ENCODE results near the gene ME2.
A peak's percentile ranks its signal among the peaks of the same experiment; 100 is the strongest.
"Not testable (repeated sequence)": the region's sequence is repeated elsewhere in the genome, so short reads cannot be mapped to it uniquely, and the experiment has no call there.

ME2 gene

DNA sequence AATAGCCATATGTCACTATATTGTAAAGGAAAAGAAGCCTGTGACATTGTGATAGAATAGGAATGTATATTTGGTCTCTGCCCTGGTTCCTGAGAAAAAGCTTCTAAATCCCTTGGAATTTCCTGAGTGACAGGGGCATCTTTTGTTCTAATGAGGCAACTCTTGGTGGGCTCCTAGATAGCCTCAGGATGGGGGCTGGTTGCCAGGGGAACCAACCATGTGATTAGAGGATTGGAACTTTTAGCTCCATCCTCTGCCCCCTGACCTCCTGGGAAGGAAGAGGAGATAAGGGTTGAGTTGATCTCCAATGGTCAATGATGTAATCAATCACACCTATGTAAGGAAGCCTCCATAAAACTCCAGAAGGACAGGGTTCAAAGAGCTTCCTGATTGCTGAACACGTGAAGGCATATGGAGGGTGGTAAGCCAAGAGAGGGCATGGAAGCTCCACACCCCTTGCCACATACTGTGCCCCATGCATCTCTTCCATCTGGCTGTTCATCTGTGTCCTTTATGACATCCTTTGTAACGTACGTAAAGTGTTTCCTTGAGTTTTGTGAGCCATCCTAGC, 2.9 kb upstream of the ME2 start:
- TF ChIP-seq ZFX (IDR thresholded peaks at IDR 0.05) (no peak), CTCF (conservative IDR thresholded peaks at IDR 0.05) (no peak)
- H3K27ac ChIP-seq, result no peak overlapping the region

DNA sequence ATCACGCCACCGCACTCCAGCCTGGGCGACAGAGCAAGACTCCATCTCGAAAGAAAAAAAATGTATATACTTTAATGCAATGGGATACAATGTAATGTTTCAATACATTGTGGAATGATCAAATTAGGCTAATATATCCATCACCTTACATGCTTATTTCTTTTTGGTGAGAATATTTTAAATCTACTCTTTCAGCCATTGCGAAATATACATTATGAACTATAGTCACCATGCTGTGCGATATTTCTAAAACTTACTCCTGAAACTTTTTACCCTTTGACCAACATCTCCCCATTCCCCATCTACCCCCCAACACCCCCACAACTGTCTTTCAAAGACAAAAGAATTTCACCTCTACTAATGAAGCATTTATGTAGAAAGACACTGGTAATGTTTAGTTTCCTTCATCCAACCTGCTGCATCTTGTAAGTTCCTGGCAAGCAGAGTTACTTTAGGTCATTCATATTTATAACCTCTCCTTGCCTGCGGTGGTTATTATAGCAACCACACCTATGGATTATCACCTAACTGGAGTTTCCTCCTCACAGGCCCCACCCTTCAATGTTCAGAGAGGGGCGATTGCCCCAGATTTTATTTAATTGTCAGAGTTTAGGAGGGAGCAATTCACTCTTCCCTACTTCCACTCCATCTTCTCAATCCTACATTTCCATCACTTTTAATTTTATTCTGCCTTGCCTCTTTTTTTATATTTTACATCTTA, 1.2 kb upstream of the ME2 start:
- no peak for TF ChIP-seq CTCF (conservative IDR thresholded peaks at IDR 0.05)
- TF ChIP-seq ZFX (IDR thresholded peaks at IDR 0.05), result no peak
- H3K27ac ChIP-seq, result no peak overlapping the region

DNA sequence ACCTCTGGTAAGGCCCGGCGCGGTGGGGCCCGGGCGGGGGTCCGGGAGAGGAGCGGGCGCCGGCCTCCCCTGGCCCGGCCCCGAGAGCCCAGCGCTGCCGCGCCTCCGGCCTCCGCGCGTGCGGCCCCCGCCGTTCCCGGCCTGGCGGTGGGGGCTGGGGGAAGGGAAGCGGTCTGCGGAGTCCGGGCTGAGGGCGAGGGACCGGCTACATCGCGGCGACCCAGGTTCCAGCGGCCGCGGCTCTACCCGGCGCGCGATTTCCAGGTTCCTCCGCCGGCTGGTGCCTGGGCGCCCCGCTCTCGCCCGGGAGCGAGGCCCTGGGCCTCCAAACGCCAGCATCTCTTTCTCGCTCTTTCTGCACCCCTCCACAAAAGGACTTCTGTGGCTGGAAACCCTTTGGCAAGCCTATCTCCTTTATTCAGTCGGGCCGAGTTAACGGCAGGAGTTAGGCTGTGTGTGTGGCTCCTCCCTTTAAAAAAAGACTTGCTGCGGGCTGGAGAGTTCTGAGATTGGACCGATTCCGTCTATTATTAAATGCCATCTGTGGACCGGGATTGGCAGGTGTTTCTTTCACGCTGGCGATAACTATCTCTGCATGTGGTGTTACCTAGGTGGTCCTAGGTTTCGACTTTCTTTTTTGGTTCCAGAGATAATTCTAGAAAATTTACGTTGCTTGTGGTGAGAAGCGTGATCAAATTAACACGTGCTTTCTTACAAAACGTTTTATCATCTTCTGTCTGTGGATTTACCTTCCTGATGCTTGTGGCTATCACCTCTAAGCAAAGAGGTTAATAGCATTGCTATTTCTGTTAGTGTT, 592 bp downstream of the ME2 start:
- peak; percentile 89 for TF ChIP-seq ZFX (IDR thresholded peaks at IDR 0.05)
- TF ChIP-seq CTCF (conservative IDR thresholded peaks at IDR 0.05), result no peak
- H3K27ac ChIP-seq, result peak overlapping the region; percentile 79

DNA sequence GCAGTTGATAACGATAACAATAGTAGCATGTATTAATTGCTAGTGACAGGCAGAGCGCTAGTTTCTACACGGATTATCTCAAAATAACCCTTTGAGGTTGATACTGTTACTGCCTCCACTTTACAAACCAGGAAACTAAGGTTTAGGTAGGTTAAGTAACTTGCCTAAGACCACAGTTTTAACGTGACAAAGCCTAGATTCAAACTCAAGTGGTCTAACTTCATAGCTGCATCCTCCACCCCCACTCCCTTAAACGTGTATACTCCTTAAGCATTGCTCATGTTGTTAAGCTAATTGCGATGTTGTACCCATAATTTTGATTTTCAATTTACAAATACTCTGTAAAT, 1.2 kb downstream of the ME2 start:
- TF ChIP-seq ZFX (IDR thresholded peaks at IDR 0.05), result no peak
- no peak for TF ChIP-seq CTCF (conservative IDR thresholded peaks at IDR 0.05)
- H3K27ac ChIP-seq, result no peak overlapping the region

DNA sequence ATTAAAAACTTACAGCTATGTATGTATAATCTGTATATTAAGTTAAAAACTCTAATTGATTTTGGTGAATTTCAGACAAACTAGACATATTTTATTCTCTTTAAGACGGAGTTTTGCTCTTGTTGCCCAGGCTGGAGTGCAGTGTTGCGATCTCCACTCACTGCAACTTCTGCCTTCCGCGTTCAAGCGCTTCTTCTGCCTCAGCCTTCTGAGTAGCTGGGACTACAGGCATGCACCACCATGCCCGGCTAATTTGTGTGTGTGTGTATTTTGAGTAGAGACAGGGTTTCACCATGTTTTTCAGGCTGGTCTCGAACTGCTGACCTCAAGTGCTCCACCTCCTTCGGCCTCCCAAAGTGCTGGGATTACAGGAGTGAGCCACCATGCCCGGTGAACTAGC, 2.0 kb downstream of the ME2 start:
- not testable (repeated sequence) for H3K27ac ChIP-seq

GRCh38 chr18:50886929-50887328, 8.0 kb downstream of the ME2 start:
- no peak overlapping the region for H3K27ac ChIP-seq
- TF ChIP-seq CTCF (conservative IDR thresholded peaks at IDR 0.05) (no peak), ZFX (IDR thresholded peaks at IDR 0.05) (no peak)

DNA sequence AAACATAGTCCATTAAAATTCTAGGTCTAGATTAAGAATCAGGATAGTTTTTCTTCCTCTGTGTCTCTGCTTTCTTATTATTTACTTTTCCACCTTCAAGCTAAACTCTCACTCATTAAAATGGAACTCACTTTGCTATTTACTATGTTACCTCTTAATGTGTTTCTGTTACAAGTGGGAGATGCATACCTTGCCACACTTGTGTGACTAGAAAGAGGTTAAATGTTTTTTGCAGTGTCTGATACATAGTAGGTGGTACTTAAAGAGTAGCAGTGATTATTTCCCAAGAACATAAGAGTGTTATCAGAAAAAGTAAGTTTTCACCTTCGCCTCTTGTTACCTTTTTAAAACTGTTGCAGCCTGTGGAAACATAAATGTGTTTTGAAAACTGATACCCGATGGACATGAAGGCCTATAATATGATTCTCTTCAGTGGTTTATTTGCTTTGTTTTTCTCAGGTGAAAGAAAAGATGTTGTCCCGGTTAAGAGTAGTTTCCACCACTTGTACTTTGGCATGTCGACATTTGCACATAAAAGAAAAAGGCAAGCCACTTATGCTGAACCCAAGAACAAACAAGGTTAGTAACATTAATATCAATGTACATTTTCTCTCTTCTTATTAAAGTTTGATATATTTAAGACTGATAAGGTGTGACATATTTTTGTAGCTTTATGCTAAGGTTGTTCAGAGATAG, 16.6 kb downstream of the ME2 start:
- no peak for TF ChIP-seq CTCF (conservative IDR thresholded peaks at IDR 0.05)
- no peak for TF ChIP-seq ZFX (IDR thresholded peaks at IDR 0.05)
- no peak overlapping the region for H3K27ac ChIP-seq
